ENCODE results near the gene NR2F6. TPM values are rescaled to one million over a fixed set of nuclear protein-coding genes. Genes with fewer than 3 reads are reported as not detected.
A peak's percentile ranks its signal among the peaks of the same experiment; 100 is the strongest.

NR2F6 gene
- polyA plus RNA-seq, 3 donors from 2014 or later = 0.67 to 1.4 (median 0.94) TPM

GRCh38 chr19:17183271-17183761 is 62.4 kb downstream of the NR2F6 start:
- peak overlapping the region; percentile 96 to 99 (median 96) for H3K27ac Mint-ChIP-seq
- peaks cover 33 to 37% of the 10 kb centered on the region in 2 donors for H3K4me1 Mint-ChIP-seq
- H3K9me3 Mint-ChIP-seq = no peaks in the 10 kb centered on the region
- peak overlapping the region; percentile 88 to 96 (median 95) for H3K4me3 Mint-ChIP-seq
- peak; percentile 43 to 62 (median 59) for DNase-seq
- H3K36me3 Mint-ChIP-seq = peaks cover 0 to 23% (median 4%) of the 10 kb centered on the region in 3 donors
- peaks cover 6 to 18% (median 10%) of the 10 kb centered on the region in 3 donors for H3K27me3 Mint-ChIP-seq (ENCODE audit: low read depth in 3 of 3)

Other genes with a start within 250 kb of the NR2F6 start
- gene CPAMD8, start 219.1 kb downstream of the NR2F6 start, polyA plus RNA-seq = 1 to 10 TPM; 1.3 to 2.1 (median 1.4) TPM
- 1 to 10 TPM; 1.0 to 9.8 (median 4.9) TPM for gene HAUS8, start 170.5 kb downstream of the NR2F6 start, polyA plus RNA-seq
- gene MYO9B, start 170.1 kb downstream of the NR2F6 start, polyA plus RNA-seq = 10 to 100 TPM in 1 of 3 donors, 1 to 10 TPM in 2; 5.9 to 33.8 (median 6.0) TPM
- 10 to 100 TPM; 35.4 to 42.0 (median 38.8) TPM for gene USE1, start 30.6 kb downstream of the NR2F6 start, polyA plus RNA-seq
- 10 to 100 TPM; 31.4 to 51.3 (median 42.3) TPM for gene OCEL1, start 19.7 kb downstream of the NR2F6 start, polyA plus RNA-seq
- not detected for gene USHBP1, start 18.8 kb upstream of the NR2F6 start, polyA plus RNA-seq
- 100 to 1,000 TPM; 135 to 218 (median 141) TPM for gene BABAM1, start 21.5 kb upstream of the NR2F6 start, polyA plus RNA-seq
- not detected for gene ANKLE1, start 36.0 kb upstream of the NR2F6 start, polyA plus RNA-seq
- 10 to 100 TPM in 1 of 3 donors, 1 to 10 TPM in 2; 7.5 to 10.3 (median 8.3) TPM for gene ABHD8, start 57.5 kb upstream of the NR2F6 start, polyA plus RNA-seq
- gene MRPL34, start 60.0 kb upstream of the NR2F6 start, polyA plus RNA-seq = 100 to 1,000 TPM; 189 to 270 (median 197) TPM
- gene DDA1, start 63.6 kb upstream of the NR2F6 start, polyA plus RNA-seq = 10 to 100 TPM; 30.0 to 48.6 (median 40.6) TPM
- gene ANO8, start 88.9 kb upstream of the NR2F6 start, polyA plus RNA-seq = under 1 TPM; 0.06 to 0.40 (median 0.12) TPM
- gene GTPBP3, start 91.6 kb upstream of the NR2F6 start, polyA plus RNA-seq = 1 to 10 TPM; 2.8 to 8.8 (median 3.1) TPM
- not detected for gene PLVAP, start 131.4 kb upstream of the NR2F6 start, polyA plus RNA-seq
- under 1 TPM in 1 of 3 donors, not detected in 2; 0.40 TPM for gene CCDC194, start 148.3 kb upstream of the NR2F6 start, polyA plus RNA-seq
- 100 to 1,000 TPM; 326 to 394 (median 383) TPM for gene BST2, start 159.7 kb upstream of the NR2F6 start, polyA plus RNA-seq
- 10 to 100 TPM; 35.8 to 43.6 (median 36.3) TPM for gene MVB12A, start 174.1 kb upstream of the NR2F6 start, polyA plus RNA-seq
- under 1 TPM in 1 of 3 donors, not detected in 2; 0.24 TPM for gene TMEM221, start 202.7 kb upstream of the NR2F6 start, polyA plus RNA-seq
- gene NXNL1, start 215.0 kb upstream of the NR2F6 start, polyA plus RNA-seq = not detected
- gene SLC27A1, start 224.6 kb upstream of the NR2F6 start, polyA plus RNA-seq = 10 to 100 TPM in 2 of 3 donors, 1 to 10 TPM in 1; 9.7 to 15.9 (median 15.3) TPM

All from immature natural killer cell (primary cell).